ENCODE results near the gene ABCD2.

DNA sequence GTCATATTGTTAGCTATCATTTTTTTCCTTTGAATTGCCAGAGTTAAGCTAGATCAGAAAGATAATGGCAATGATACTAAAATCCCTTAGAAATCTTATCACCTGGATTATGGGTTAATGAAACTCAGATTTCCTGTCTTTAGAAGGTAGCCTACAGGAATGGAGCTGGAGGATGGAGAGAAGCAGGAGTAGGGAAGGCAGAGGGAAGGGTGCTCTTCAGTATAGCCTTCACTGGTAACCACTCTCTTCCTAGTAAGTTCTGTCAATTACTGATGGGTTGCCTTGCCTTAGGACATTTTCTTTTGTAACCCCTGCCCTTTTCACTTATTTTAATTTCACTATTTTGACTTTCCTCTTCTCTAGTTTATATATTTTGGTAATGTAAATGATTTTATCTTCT is 27.8 kb upstream of the ABCD2 start:
- TF ChIP-seq, protein P1, sequence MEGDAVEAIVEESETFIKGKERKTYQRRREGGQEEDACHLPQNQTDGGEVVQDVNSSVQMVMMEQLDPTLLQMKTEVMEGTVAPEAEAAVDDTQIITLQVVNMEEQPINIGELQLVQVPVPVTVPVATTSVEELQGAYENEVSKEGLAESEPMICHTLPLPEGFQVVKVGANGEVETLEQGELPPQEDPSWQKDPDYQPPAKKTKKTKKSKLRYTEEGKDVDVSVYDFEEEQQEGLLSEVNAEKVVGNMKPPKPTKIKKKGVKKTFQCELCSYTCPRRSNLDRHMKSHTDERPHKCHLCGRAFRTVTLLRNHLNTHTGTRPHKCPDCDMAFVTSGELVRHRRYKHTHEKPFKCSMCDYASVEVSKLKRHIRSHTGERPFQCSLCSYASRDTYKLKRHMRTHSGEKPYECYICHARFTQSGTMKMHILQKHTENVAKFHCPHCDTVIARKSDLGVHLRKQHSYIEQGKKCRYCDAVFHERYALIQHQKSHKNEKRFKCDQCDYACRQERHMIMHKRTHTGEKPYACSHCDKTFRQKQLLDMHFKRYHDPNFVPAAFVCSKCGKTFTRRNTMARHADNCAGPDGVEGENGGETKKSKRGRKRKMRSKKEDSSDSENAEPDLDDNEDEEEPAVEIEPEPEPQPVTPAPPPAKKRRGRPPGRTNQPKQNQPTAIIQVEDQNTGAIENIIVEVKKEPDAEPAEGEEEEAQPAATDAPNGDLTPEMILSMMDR (IDR thresholded peaks at IDR 0.05) = no peak
- TF ChIP-seq POLR2A (IDR thresholded peaks at IDR 0.05) = no peak

All from thyroid gland (tissue), 4 donors.